T-cell (primary cell): ENCODE data around the gene CCDC144A. TPM values are rescaled to one million over a fixed set of nuclear protein-coding genes. Genes with fewer than 3 reads are reported as not detected.
"Not testable (repeated sequence)": the region's sequence is repeated elsewhere in the genome, so short reads cannot be mapped to it uniquely, and the experiment has no call there.

ENCODE experiments used
- ATAC-seq, 4 experiments: fragments of 200-7000 bp in 3 of 4; fragments of 150-1000 bp in 1 of 4; cut with Tn5 transposase; replicated peaks in 1 of 4; 1 replicate in 3 of 4; 2 replicates in 1 of 4; pipeline ENCODE4 v1.10.0; 2021; ENCODE audit warnings: moderate library complexity in 3 of 4, mild to moderate bottlenecking in 2 of 4, moderate number of reproducible peaks in 1 of 4
- CTCF ChIA-PET, 2 donors: fragments of 300-600 bp; sonication (Branson Sonifier 250); formaldehyde crosslinking; loops; one replicate each; lab custom pipeline; 2022; ENCODE audit warnings: antibody characterized with exemption in 2 of 2; lab: Charles Lee
- POLR2A ChIA-PET, 2 donors: fragments of 300-600 bp; sonication (Branson Sonifier 250); formaldehyde crosslinking; loops; one replicate each; lab custom pipeline; 2022; ENCODE audit warnings: antibody characterized with exemption in 2 of 2; lab: Charles Lee
- DNase-seq, 35 experiments: peaks; one replicate each; pipeline versions ENCODE4 v3.0.0 to v3.0.0-alpha.2; 2013 to 2023
- H3K27ac ChIP-seq: one replicate; pipeline ENCODE4 v1.5.1; 2013; ENCODE audit warnings: low read length
- H3K27me3 ChIP-seq, 2 experiments: replicated peaks in 1 of 2; 1 replicate in 1 of 2; 2 replicates in 1 of 2; pipeline versions ENCODE4 v1.6.1 to v1.7.0; 2013; ENCODE audit warnings: low read length in 1 of 2, mixed read lengths in 1 of 2; ENCODE audit not compliant: control insufficient read depth in 2 of 2, insufficient read depth in 2 of 2; ENCODE audit errors: extremely low read depth in 1 of 2
- H3K36me3 ChIP-seq, 2 donors: 1 replicate in 1 of 2; 2 replicates in 1 of 2; pipeline versions ENCODE4 v1.6.1 to v1.7.0; 2013; ENCODE audit warnings: low read length in 1 of 2; ENCODE audit not compliant: control insufficient read depth in 2 of 2, insufficient read depth in 1 of 2; ENCODE audit errors: extremely low read depth in 1 of 2
- H3K4me1 ChIP-seq, 2 experiments: 1 replicate in 1 of 2; 2 replicates in 1 of 2; pipeline versions ENCODE4 v1.6.1 to v1.7.0; 2013; ENCODE audit warnings: low read length in 2 of 2, mixed read lengths in 1 of 2; ENCODE audit not compliant: insufficient read depth in 2 of 2, control insufficient read depth in 1 of 2; ENCODE audit errors: extremely low read depth in 1 of 2
- H3K4me3 ChIP-seq, 2 donors: 1 replicate in 1 of 2; 2 replicates in 1 of 2; pipeline versions ENCODE4 v1.5.1 to v1.7.0; 2013; ENCODE audit warnings: mild to moderate bottlenecking in 2 of 2, low read length in 1 of 2, moderate library complexity in 1 of 2; ENCODE audit not compliant: control insufficient read depth in 1 of 2; ENCODE audit errors: extremely low read depth in 1 of 2
- H3K9me3 ChIP-seq: 2 replicates; pipeline ENCODE4 v1.7.0; 2013
- H3K27ac Mint-ChIP-seq, 2 donors: one replicate each; pipeline ENCODE4 v1.8.0; 2020 to 2021; ENCODE audit warnings: mild to moderate bottlenecking in 2 of 2, mixed read lengths in 2 of 2
- H3K27me3 Mint-ChIP-seq, 2 donors: one replicate each; pipeline ENCODE4 v1.8.0; 2021 to 2022; ENCODE audit warnings: mixed read lengths in 2 of 2
- H3K36me3 Mint-ChIP-seq: one replicate; pipeline ENCODE4 v1.8.0; 2021; ENCODE audit warnings: mixed read lengths
- H3K4me1 Mint-ChIP-seq, 3 donors: one replicate each; pipeline ENCODE4 v1.8.0; 2020 to 2022; ENCODE audit warnings: mixed read lengths in 3 of 3, mild to moderate bottlenecking in 1 of 3
- H3K4me3 Mint-ChIP-seq, 3 donors: one replicate each; pipeline ENCODE4 v1.8.0; 2020 to 2022; ENCODE audit warnings: mild to moderate bottlenecking in 3 of 3, mixed read lengths in 3 of 3, moderate library complexity in 3 of 3
- H3K9me3 Mint-ChIP-seq, 3 donors: one replicate each; pipeline ENCODE4 v1.8.0; 2020 to 2022; ENCODE audit warnings: mixed read lengths in 3 of 3
- WGBS: methylation state at CpG from one replicate; pipeline ENCODE4 v1.1.5; 2013; ENCODE audit warnings: missing lambda C conversion rate; ENCODE audit not compliant: insufficient coverage; 5-methylcytosine and 5-hydroxymethylcytosine counted together
- total RNA-seq, 35 experiments: library from RNA in 6 of 35; stranded (reverse) in 6 of 35; fragments of 120-200 nt in 1 of 35; gene quantifications; one replicate each; pipeline versions ENCODE4 v1.2.1 to v1.2.4 and lab custom pipeline; 2013 to 2026

The CCDC144A gene
- total RNA-seq, 5 donors from 2014 or later (not counting 1 experiment from before 2014, with no cell fraction given) = 0.38 to 22.3 (median 8.0) TPM

DNA sequence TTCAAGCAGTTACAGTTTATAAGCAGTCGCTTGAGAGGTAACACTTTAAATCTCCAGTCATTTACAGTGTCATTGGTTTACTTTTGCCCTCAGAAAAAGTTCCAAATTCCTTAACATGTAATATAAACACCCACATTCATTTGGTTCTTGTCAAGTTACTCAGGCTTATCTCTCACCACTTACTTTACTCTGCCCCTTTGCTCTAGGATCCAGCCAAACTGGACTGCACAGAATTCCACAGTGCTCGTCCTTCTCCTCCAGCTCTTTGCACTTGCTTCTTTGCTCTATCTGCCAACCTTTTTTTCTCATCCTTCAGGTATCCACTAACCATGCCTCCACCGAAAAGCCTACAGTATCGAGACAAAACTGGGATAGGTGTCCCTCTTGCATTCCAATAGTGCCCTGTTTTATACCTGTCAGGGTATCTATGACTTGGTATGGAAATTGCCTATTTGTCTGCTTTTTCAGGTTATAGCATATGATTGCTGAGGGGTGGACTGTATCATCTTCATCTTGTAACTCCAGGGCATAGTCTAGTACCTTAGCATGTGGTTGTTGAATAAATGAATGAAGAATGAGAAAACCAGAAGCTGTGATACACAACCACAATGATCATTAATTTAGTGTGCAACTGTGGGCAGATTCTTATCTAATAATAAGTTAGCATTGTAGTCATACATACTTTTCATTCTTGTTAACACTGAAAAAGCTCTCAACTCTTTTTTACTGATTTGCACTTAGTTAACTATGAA lies 82.5 kb downstream of the CCDC144A start:
- H3K27me3 Mint-ChIP-seq, H3K27ac Mint-ChIP-seq, H3K9me3 ChIP-seq, POLR2A ChIA-PET, H3K36me3 Mint-ChIP-seq, H3K27me3 ChIP-seq, H3K36me3 ChIP-seq, CTCF ChIA-PET, H3K4me1 Mint-ChIP-seq, H3K4me3 Mint-ChIP-seq, H3K9me3 Mint-ChIP-seq, ATAC-seq, H3K4me3 ChIP-seq, H3K27ac ChIP-seq, H3K4me1 ChIP-seq, DNase-seq: not testable (repeated sequence)
- no CpG with 5 or more reads among the region's 4 CpGs for WGBS

- H3K9me3 ChIP-seq, H3K36me3 ChIP-seq, H3K27me3 Mint-ChIP-seq, ATAC-seq, H3K27me3 ChIP-seq, H3K9me3 Mint-ChIP-seq, H3K4me3 ChIP-seq, DNase-seq, POLR2A ChIA-PET, H3K27ac Mint-ChIP-seq, H3K36me3 Mint-ChIP-seq, CTCF ChIA-PET, H3K4me3 Mint-ChIP-seq, H3K27ac ChIP-seq, H3K4me1 Mint-ChIP-seq, H3K4me1 ChIP-seq: not testable (repeated sequence)
- no CpG with 5 or more reads among the region's 2 CpGs for WGBS
These were observed 83.1 kb downstream of the CCDC144A start for GRCh38 chr17:16773146-16773522.

GRCh38 chr17:16787851-16788250 lies 97.8 kb downstream of the CCDC144A start:
- 58% methylated on average over 2 of the region's 5 CpGs for whole genome bisulfite sequencing
- H3K9me3 Mint-ChIP-seq, H3K27me3 Mint-ChIP-seq, H3K4me3 ChIP-seq, CTCF ChIA-PET, DNase-seq, ATAC-seq, H3K9me3 ChIP-seq, H3K36me3 ChIP-seq, H3K27ac Mint-ChIP-seq, H3K4me3 Mint-ChIP-seq, H3K4me1 Mint-ChIP-seq, POLR2A ChIA-PET, H3K27ac ChIP-seq, H3K4me1 ChIP-seq, H3K36me3 Mint-ChIP-seq, H3K27me3 ChIP-seq: not testable (repeated sequence)

DNA sequence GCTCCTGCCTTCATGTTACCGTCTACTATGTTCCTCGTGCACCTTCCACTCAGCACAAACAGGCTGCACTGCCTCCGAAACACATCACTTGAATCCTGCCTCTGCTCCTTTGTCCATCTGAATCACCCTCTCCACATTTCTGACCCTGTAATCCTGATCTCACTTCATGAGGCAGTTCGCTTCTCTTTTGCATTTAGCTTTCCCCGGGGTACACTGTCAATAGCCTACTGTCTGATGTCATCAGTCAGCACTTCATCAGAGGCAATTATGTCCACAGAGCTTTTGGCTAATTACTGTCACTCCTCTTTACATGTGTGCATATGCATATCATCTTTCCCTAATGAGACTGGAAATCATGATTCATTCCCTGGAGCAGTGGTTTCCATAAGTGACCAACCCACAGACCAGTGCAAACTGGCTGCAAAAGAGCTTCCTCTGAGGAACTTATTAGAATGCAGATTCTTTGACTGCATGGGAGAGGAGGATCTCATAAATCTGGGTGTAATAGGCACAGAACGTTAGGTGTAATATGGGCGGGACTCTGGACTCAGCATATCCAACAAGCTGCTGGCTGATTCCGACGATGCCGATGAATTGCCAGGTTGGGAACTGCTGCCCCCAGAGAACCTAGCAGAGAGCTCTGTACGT lies 99.0 kb downstream of the CCDC144A start:
- DNase-seq, H3K4me3 ChIP-seq, H3K4me3 Mint-ChIP-seq, POLR2A ChIA-PET, H3K36me3 Mint-ChIP-seq, H3K27me3 ChIP-seq, H3K4me1 Mint-ChIP-seq, H3K27ac ChIP-seq, CTCF ChIA-PET, H3K9me3 ChIP-seq, H3K9me3 Mint-ChIP-seq, H3K4me1 ChIP-seq, ATAC-seq, H3K27me3 Mint-ChIP-seq, H3K36me3 ChIP-seq, H3K27ac Mint-ChIP-seq: not testable (repeated sequence)
- WGBS = no CpG with 5 or more reads among the region's 11 CpGs

GRCh38 chr17:16789622-16790021 lies 99.6 kb downstream of the CCDC144A start:
- H3K4me3 ChIP-seq, H3K27me3 Mint-ChIP-seq, DNase-seq, H3K9me3 Mint-ChIP-seq, H3K4me3 Mint-ChIP-seq, H3K27ac Mint-ChIP-seq, CTCF ChIA-PET, H3K27me3 ChIP-seq, H3K36me3 ChIP-seq, H3K4me1 Mint-ChIP-seq, H3K36me3 Mint-ChIP-seq, POLR2A ChIA-PET, H3K27ac ChIP-seq, H3K4me1 ChIP-seq, H3K9me3 ChIP-seq, ATAC-seq: not testable (repeated sequence)
- no CpG with 5 or more reads among the region's 3 CpGs for WGBS

GRCh38 chr17:16790313-16790871 lies 100.4 kb downstream of the CCDC144A start:
- H3K9me3 Mint-ChIP-seq, H3K27me3 Mint-ChIP-seq, H3K27ac ChIP-seq, H3K4me3 ChIP-seq, ATAC-seq, H3K27me3 ChIP-seq, POLR2A ChIA-PET, H3K4me1 ChIP-seq, H3K4me1 Mint-ChIP-seq, H3K27ac Mint-ChIP-seq, H3K4me3 Mint-ChIP-seq, DNase-seq, H3K9me3 ChIP-seq, H3K36me3 Mint-ChIP-seq, CTCF ChIA-PET, H3K36me3 ChIP-seq: not testable (repeated sequence)
- no CpG with 5 or more reads among the region's 9 CpGs for WGBS
